ENCODE results near the gene COL4A3.

Gene COL4A3

GRCh38 chr2:227205701-227206100, 41.3 kb downstream of the COL4A3 start (continued):
- TF ChIP-seq ZC3H10 (CRISPR knock-in tag; IDR thresholded peaks at IDR 0.05) (no peak), ZFP30 (CRISPR knock-in tag; IDR thresholded peaks at IDR 0.05) (no peak), PPARA (CRISPR knock-in tag; IDR thresholded peaks at IDR 0.05; ENCODE audit: borderline replicate concordance) (no peak)

GRCh38 chr2:227206406-227206805, 42.0 kb downstream of the COL4A3 start:
- TF ChIP-seq ZNF565 (CRISPR knock-in tag; conservative IDR thresholded peaks at IDR 0.05; ENCODE audit: low read depth) (no peak), ESRRG (CRISPR knock-in tag; IDR thresholded peaks at IDR 0.05) (no peak), TOX (CRISPR knock-in tag; IDR thresholded peaks at IDR 0.05; ENCODE audit: borderline replicate concordance) (no peak), OSR1 (CRISPR knock-in tag; IDR thresholded peaks at IDR 0.05) (no peak), PATZ1 (CRISPR knock-in tag; IDR thresholded peaks at IDR 0.05; ENCODE audit: borderline replicate concordance) (no peak), PPARA (CRISPR knock-in tag; IDR thresholded peaks at IDR 0.05; ENCODE audit: borderline replicate concordance) (no peak), BACH2 (CRISPR knock-in tag; IDR thresholded peaks at IDR 0.05; ENCODE audit: borderline replicate concordance) (no peak), ZNF8 (CRISPR knock-in tag; IDR thresholded peaks at IDR 0.05) (no peak), TCF4 (CRISPR knock-in tag; IDR thresholded peaks at IDR 0.05; ENCODE audit: borderline replicate concordance) (no peak), ARNTL (CRISPR knock-in tag; IDR thresholded peaks at IDR 0.05; ENCODE audit: borderline replicate concordance, low read depth) (no peak), ZFP3 (CRISPR knock-in tag; IDR thresholded peaks at IDR 0.05) (no peak), RARB (CRISPR knock-in tag; IDR thresholded peaks at IDR 0.05) (no peak)
- no peak for ATAC-seq

GRCh38 chr2:227207573-227207972, 43.1 kb downstream of the COL4A3 start:
- ATAC-seq = no peak
- TF ChIP-seq BACH2 (CRISPR knock-in tag; IDR thresholded peaks at IDR 0.05; ENCODE audit: borderline replicate concordance) (no peak), CREB5 (CRISPR knock-in tag; IDR thresholded peaks at IDR 0.05; ENCODE audit: low read depth) (no peak), GLIS3 (CRISPR knock-in tag; IDR thresholded peaks at IDR 0.05) (no peak), TOX (CRISPR knock-in tag; IDR thresholded peaks at IDR 0.05; ENCODE audit: borderline replicate concordance) (no peak), ARNTL (CRISPR knock-in tag; IDR thresholded peaks at IDR 0.05; ENCODE audit: borderline replicate concordance, low read depth) (no peak), TSHZ2 (CRISPR knock-in tag; IDR thresholded peaks at IDR 0.05) (no peak), RARB (CRISPR knock-in tag; IDR thresholded peaks at IDR 0.05) (no peak), ZC3H10 (CRISPR knock-in tag; IDR thresholded peaks at IDR 0.05) (no peak), PATZ1 (CRISPR knock-in tag; IDR thresholded peaks at IDR 0.05; ENCODE audit: borderline replicate concordance) (no peak)

GRCh38 chr2:227214622-227215041, 50.2 kb downstream of the COL4A3 start:
- ATAC-seq = no peak; the same call in 2 of the 3 replicates
- TF ChIP-seq ZNF8 (CRISPR knock-in tag; IDR thresholded peaks at IDR 0.05) (no peak), TOX (CRISPR knock-in tag; IDR thresholded peaks at IDR 0.05; ENCODE audit: borderline replicate concordance) (no peak), CSRNP3 (CRISPR knock-in tag; IDR thresholded peaks at IDR 0.05) (no peak), BACH2 (CRISPR knock-in tag; IDR thresholded peaks at IDR 0.05; ENCODE audit: borderline replicate concordance) (no peak), TSHZ2 (CRISPR knock-in tag; IDR thresholded peaks at IDR 0.05) (no peak)

Data from SK-N-SH treated with all-trans-retinoic acid at 6 μM for 48 hours (cell line).